B cell (primary cell): Measurements from ENCODE around the gene ACYP1. TPM values are rescaled to one million over a fixed set of nuclear protein-coding genes. Genes with fewer than 3 reads are reported as not detected.

Experiments used
- ATAC-seq: fragments of 200-7000 bp; cut with Tn5 transposase; one replicate; pipeline ENCODE4 v1.10.0; 2021; ENCODE audit warnings: low read depth, mild to moderate bottlenecking, moderate number of reproducible peaks, moderate library complexity
- CTCF ChIA-PET: fragments of 350-600 bp; sonication (Branson Sonifier 250); formaldehyde crosslinking; loops from one replicate; lab custom pipeline; 2021; ENCODE audit warnings: antibody characterized with exemption, inconsistent platforms; lab: Charles Lee
- POLR2A ChIA-PET: fragments of 350-600 bp; sonication (Branson Sonifier 250); formaldehyde crosslinking; loops from one replicate; lab custom pipeline; 2021; ENCODE audit warnings: antibody characterized with exemption; lab: Charles Lee
- DNase-seq: peaks from one replicate; pipeline ENCODE4 v3.0.0; 2013
- H2AFZ ChIP-seq: 2 replicates; pipeline ENCODE4 v1.6.1; 2012; ENCODE audit warnings: mild to moderate bottlenecking, low read depth, low read length; ENCODE audit not compliant: insufficient read depth, poor library complexity, severe bottlenecking
- H3K27ac ChIP-seq, 2 donors: 1 replicate in 1 of 2; 2 replicates in 1 of 2; pipeline ENCODE4 v1.5.1; 2012 to 2013; ENCODE audit warnings: low read length in 2 of 2, mild to moderate bottlenecking in 2 of 2, moderate library complexity in 1 of 2
- H3K27me3 ChIP-seq, 4 experiments: fragments of 200-600 bp in 1 of 4; sonication (generic) in 1 of 4; replicated peaks in 1 of 4; 1 replicate in 2 of 4; 2 replicates in 2 of 4; pipeline versions ENCODE4 v1.6.1 to v1.7.0; 2013 to 2016; ENCODE audit warnings: low read length in 3 of 4, mild to moderate bottlenecking in 2 of 4, mixed read lengths in 1 of 4, moderate library complexity in 1 of 4; ENCODE audit not compliant: insufficient read depth in 4 of 4, control insufficient read depth in 3 of 4; ENCODE audit errors: control extremely low read depth in 1 of 4
- H3K36me3 ChIP-seq, 2 experiments: replicated peaks in 1 of 2; 1 replicate in 1 of 2; 2 replicates in 1 of 2; pipeline versions ENCODE4 v1.6.1 to v1.7.1; 2013; ENCODE audit warnings: low read length in 1 of 2; ENCODE audit not compliant: insufficient read depth in 2 of 2, control insufficient read depth in 1 of 2; ENCODE audit errors: control extremely low read depth in 1 of 2, extremely low read depth in 1 of 2
- H3K4me1 ChIP-seq, 2 donors: fragments of 200-600 bp in 1 of 2; sonication (generic) in 1 of 2; 1 replicate in 1 of 2; 2 replicates in 1 of 2; pipeline versions ENCODE4 v1.5.1 to v1.6.1; 2013 to 2017; ENCODE audit warnings: low read length in 2 of 2; ENCODE audit not compliant: control insufficient read depth in 2 of 2, insufficient read depth in 2 of 2
- H3K4me2 ChIP-seq: replicated peaks from 2 replicates; pipeline ENCODE3; 2012; ENCODE audit warnings: mild to moderate bottlenecking, low read depth, low read length; ENCODE audit not compliant: poor library complexity, severe bottlenecking
- H3K4me3 ChIP-seq, 5 experiments: fragments of 200-600 bp in 1 of 5; sonication (generic) in 1 of 5; 1 replicate in 3 of 5; 2 replicates in 2 of 5; pipeline versions ENCODE4 v1.5.1 to v1.7.0; 2011 to 2016; ENCODE audit warnings: low read length in 4 of 5, mild to moderate bottlenecking in 4 of 5, low read depth in 2 of 5, control low read depth in 1 of 5, moderate library complexity in 1 of 5; ENCODE audit not compliant: insufficient read depth in 1 of 5; ENCODE audit errors: control extremely low read depth in 1 of 5, extremely low read depth in 1 of 5
- H3K79me2 ChIP-seq: fragments of 200-600 bp; sonication (generic); one replicate; pipeline ENCODE4 v1.6.0; 2016; ENCODE audit warnings: low read length; ENCODE audit not compliant: control insufficient read depth, insufficient read depth
- H3K9ac ChIP-seq: fragments of 200-600 bp; sonication (generic); 2 replicates; pipeline ENCODE4 v1.6.1; 2017; ENCODE audit warnings: mild to moderate bottlenecking, low read length, moderate library complexity
- H3K9me3 ChIP-seq, 3 donors: one replicate each; pipeline versions ENCODE4 v1.6.1 to v1.7.1; 2013; ENCODE audit warnings: low read length in 2 of 3; ENCODE audit not compliant: control insufficient read depth in 2 of 3, insufficient read depth in 1 of 3; ENCODE audit errors: control extremely low read depth in 1 of 3
- H4K20me1 ChIP-seq: 2 replicates; pipeline ENCODE4 v1.6.0; 2012; ENCODE audit warnings: mild to moderate bottlenecking, low read length; ENCODE audit not compliant: insufficient read depth, control insufficient read depth, poor library complexity, severe bottlenecking
- H3K27ac Mint-ChIP-seq: one replicate; pipeline ENCODE4 v1.8.0; 2021; ENCODE audit warnings: mixed read lengths
- H3K27me3 Mint-ChIP-seq: one replicate; pipeline ENCODE4 v1.8.0; 2021; ENCODE audit warnings: mixed read lengths
- H3K4me1 Mint-ChIP-seq: one replicate; pipeline ENCODE4 v1.8.0; 2021; ENCODE audit warnings: mixed read lengths
- H3K4me3 Mint-ChIP-seq: one replicate; pipeline ENCODE4 v1.8.0; 2021; ENCODE audit warnings: mixed read lengths
- H3K9me3 Mint-ChIP-seq: one replicate; pipeline ENCODE4 v1.8.0; 2022; ENCODE audit warnings: mixed read lengths; ENCODE audit not compliant: insufficient read depth
- EZH2 ChIP-seq: IDR thresholded peaks from 2 replicates; pipeline ENCODE4 v1.6.1; 2012; ENCODE audit warnings: borderline replicate concordance, low read depth, mild to moderate bottlenecking, moderate library complexity, low read length; ENCODE audit not compliant: insufficient read depth, poor library complexity, severe bottlenecking
- WGBS: methylation state at CpG from one replicate; pipeline ENCODE4 v1.1.5; 2013; ENCODE audit warnings: missing lambda C conversion rate; ENCODE audit not compliant: insufficient coverage; 5-methylcytosine and 5-hydroxymethylcytosine counted together
- intact Hi-C: fragments of 100-400 bp; cut with micrococcal nuclease; formaldehyde crosslinking; loops from one replicate; pipeline ENCODE4 v1.10.0; 2022
- polyA plus RNA-seq: library from polyadenylated mRNA; depleted of rRNA; stranded (reverse); fragments of >200 nt; gene quantifications from 2 replicates; pipeline ENCODE4 v1.2.3, GENCODE V29; 2012
- total RNA-seq, 2 donors: library from RNA; stranded (reverse); fragments of 120-200 nt in 1 of 2; gene quantifications; 1 replicate in 1 of 2; 2 replicates in 1 of 2; pipeline versions ENCODE4 v1.2.3 to v1.2.4, GENCODE V29; 2013 to 2022
- TF ChIP-seq, protein P1 (sequence below): fragments of 200-600 bp; IDR thresholded peaks from one replicate; pipeline ENCODE4 v1.8.0; 2022; ENCODE audit warnings: antibody characterized with exemption, mild to moderate bottlenecking

Gene ACYP1
- total and polyA plus RNA-seq, 2 donors (not counting 1 experiment from before 2014, with no cell fraction given), result 38.3 to 46.7 TPM

- H3K4me3 ChIP-seq, result no peak overlapping the region
- H3K9ac ChIP-seq, result no peak overlapping the region
- CTCF ChIA-PET, result interaction anchor here (0.8 kb wide), 1 partner anchor 171 kb away, joined by 3 read pairs; no protein-coding TSS in a partner anchor
- no peak for DNase-seq
- H2AFZ ChIP-seq, result no peak overlapping the region
- TF ChIP-seq, protein P1, sequence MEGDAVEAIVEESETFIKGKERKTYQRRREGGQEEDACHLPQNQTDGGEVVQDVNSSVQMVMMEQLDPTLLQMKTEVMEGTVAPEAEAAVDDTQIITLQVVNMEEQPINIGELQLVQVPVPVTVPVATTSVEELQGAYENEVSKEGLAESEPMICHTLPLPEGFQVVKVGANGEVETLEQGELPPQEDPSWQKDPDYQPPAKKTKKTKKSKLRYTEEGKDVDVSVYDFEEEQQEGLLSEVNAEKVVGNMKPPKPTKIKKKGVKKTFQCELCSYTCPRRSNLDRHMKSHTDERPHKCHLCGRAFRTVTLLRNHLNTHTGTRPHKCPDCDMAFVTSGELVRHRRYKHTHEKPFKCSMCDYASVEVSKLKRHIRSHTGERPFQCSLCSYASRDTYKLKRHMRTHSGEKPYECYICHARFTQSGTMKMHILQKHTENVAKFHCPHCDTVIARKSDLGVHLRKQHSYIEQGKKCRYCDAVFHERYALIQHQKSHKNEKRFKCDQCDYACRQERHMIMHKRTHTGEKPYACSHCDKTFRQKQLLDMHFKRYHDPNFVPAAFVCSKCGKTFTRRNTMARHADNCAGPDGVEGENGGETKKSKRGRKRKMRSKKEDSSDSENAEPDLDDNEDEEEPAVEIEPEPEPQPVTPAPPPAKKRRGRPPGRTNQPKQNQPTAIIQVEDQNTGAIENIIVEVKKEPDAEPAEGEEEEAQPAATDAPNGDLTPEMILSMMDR, result no peak
- no peak for TF ChIP-seq EZH2
- H3K79me2 ChIP-seq, result no peaks in the 10 kb centered on the region
- no peak for ATAC-seq
- H3K27me3 ChIP-seq, result no peaks in the 10 kb centered on the region
- no peaks in the 10 kb centered on the region for H3K9me3 Mint-ChIP-seq
- no peak overlapping the region for H3K27ac ChIP-seq
- H3K9me3 ChIP-seq, result no peaks in the 10 kb centered on the region
- H3K4me2 ChIP-seq, result no peak overlapping the region
- H3K27me3 Mint-ChIP-seq, result no peaks in the 10 kb centered on the region
- WGBS, result 96% methylated on average over 3 of the region's 5 CpGs
- H3K4me1 Mint-ChIP-seq, result no peaks in the 10 kb centered on the region
- POLR2A ChIA-PET, result no interaction called here
- H3K4me1 ChIP-seq, result no peaks in the 10 kb centered on the region
- intact Hi-C loops, result no loop called here
- no peak overlapping the region for H3K27ac Mint-ChIP-seq
- H3K4me3 Mint-ChIP-seq, result no peak overlapping the region
- H3K36me3 ChIP-seq, result peaks cover 4 to 66% of the 10 kb centered on the region in 2 experiments
- no peaks in the 10 kb centered on the region for H4K20me1 ChIP-seq
These were observed 20.7 kb upstream of the ACYP1 start for GRCh38 chr14:75084513-75084912.

- H3K4me1 Mint-ChIP-seq, result no peaks in the 10 kb centered on the region
These were observed 19.4 kb upstream of the ACYP1 start for GRCh38 chr14:75083271-75083670.

More at GRCh38 chr14:75083271-75083670, 19.4 kb upstream of the ACYP1 start:
- TF ChIP-seq EZH2, result no peak
- DNase-seq (no peak), ATAC-seq (no peak)
- H3K9me3 ChIP-seq, result no peaks in the 10 kb centered on the region
- no peak overlapping the region for H3K4me3 ChIP-seq
- peaks cover 4 to 64% of the 10 kb centered on the region in 2 experiments for H3K36me3 ChIP-seq
- no peaks in the 10 kb centered on the region for H3K79me2 ChIP-seq
- intact Hi-C loops, result no loop called here
- no peak overlapping the region for H2AFZ ChIP-seq
- H3K27me3 ChIP-seq, result no peaks in the 10 kb centered on the region
- no peaks in the 10 kb centered on the region for H4K20me1 ChIP-seq
- no peaks in the 10 kb centered on the region for H3K4me1 ChIP-seq
- Mint-ChIP-seq H3K9me3 (no peaks in the 10 kb centered on the region), H3K4me3 (no peak overlapping the region), H3K27me3 (no peaks in the 10 kb centered on the region), H3K27ac (no peak overlapping the region)
- WGBS, result no CpG with 5 or more reads among the region's 1 CpG
- H3K4me2 ChIP-seq, result no peak overlapping the region
- no peak overlapping the region for H3K27ac ChIP-seq
- ChIA-PET CTCF (interaction anchor here (0.8 to 1.3 kb wide), 3 partner anchors 8 to 222 kb away, joined by 3 read pairs; no protein-coding TSS in a partner anchor), POLR2A (no interaction called here)
- H3K9ac ChIP-seq, result no peak overlapping the region
